GM12878 (cell line): ENCODE data around the gene ZNF669.

Source experiments
- EP300 ChIP-seq, 2 experiments: fragments of 150-350 bp in 1 of 2; IDR thresholded peaks; 2 replicates each; pipeline ENCODE4 v1.6.1; 2011 to 2012; ENCODE audit warnings: low read depth in 2 of 2, low read length in 2 of 2, borderline replicate concordance in 1 of 2, improper control_type of control experiment in 1 of 2, inconsistent platforms in 1 of 2; ENCODE audit not compliant: control insufficient read depth in 1 of 2
- HDAC2 ChIP-seq: fragments of 200-600 bp; sonication (generic); IDR thresholded peaks from 2 replicates; pipeline ENCODE4 v1.6.1; 2017

DNA sequence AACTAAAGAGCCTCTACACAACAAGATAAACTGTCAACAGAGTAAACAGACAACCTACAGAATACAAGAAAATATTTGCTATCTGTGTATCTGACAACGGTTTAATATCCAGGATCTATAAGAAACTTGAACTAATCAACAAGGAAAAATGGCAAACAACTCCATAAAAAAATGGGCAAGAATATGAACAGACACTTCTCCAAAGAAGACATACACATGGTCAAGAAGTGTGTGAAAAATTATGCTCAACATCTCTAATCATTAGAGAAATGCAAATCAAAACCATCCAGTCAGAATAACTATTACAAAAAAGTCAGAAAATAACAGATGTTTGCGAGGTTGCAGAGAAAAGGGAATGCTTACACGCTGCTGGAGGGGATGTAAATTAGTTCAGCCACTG is 33.5 kb downstream of the ZNF669 start:
- no peak for TF ChIP-seq HDAC2
- TF ChIP-seq EP300 (IDR thresholded peaks at IDR 0.05; ENCODE audit: borderline replicate concordance in 1 of 2, control insufficient read depth in 1 of 2, low read depth in 2 of 2, low read length in 2 of 2), result no peak
